GM19397 (cell line): Measurements from ENCODE around the gene SMTNL1.
A peak's percentile ranks its signal among the peaks of the same experiment; 100 is the strongest.

Experiments used
- ATAC-seq: cut with Tn5 transposase; IDR thresholded peaks from one replicate; pipeline ENCODE4 v1.9.1; 2021; ENCODE audit warnings: mild to moderate bottlenecking, moderate library complexity; ENCODE audit not compliant: unreplicated experiment

The SMTNL1 gene

GRCh38 chr11:57543593-57543992, 6.2 kb downstream of the SMTNL1 start:
- no peak for ATAC-seq

GRCh38 chr11:57544566-57544965, 7.2 kb downstream of the SMTNL1 start:
- ATAC-seq: no peak

- ATAC-seq: no peak
Observed at GRCh38 chr11:57545883-57546282, 8.5 kb downstream of the SMTNL1 start.

- no peak for ATAC-seq
Observed at GRCh38 chr11:57546451-57546850, 9.1 kb downstream of the SMTNL1 start.

- no peak for ATAC-seq
Observed at GRCh38 chr11:57546869-57547475, 9.6 kb downstream of the SMTNL1 start.

- peak; percentile 93 for ATAC-seq
Observed at GRCh38 chr11:57547854-57548377, 10.5 kb downstream of the SMTNL1 start.

GRCh38 chr11:57549983-57550382, 12.6 kb downstream of the SMTNL1 start:
- no peak for ATAC-seq

- no peak for ATAC-seq
Observed at GRCh38 chr11:57551941-57552340, 14.5 kb downstream of the SMTNL1 start.

GRCh38 chr11:57552479-57552878, 15.1 kb downstream of the SMTNL1 start:
- no peak for ATAC-seq

GRCh38 chr11:57555393-57555792, 18.0 kb downstream of the SMTNL1 start:
- no peak for ATAC-seq

GRCh38 chr11:57556041-57556440, 18.6 kb downstream of the SMTNL1 start:
- no peak for ATAC-seq

GRCh38 chr11:57560146-57560545, 22.8 kb downstream of the SMTNL1 start:
- ATAC-seq: no peak

GRCh38 chr11:57562596-57562995, 25.2 kb downstream of the SMTNL1 start:
- no peak for ATAC-seq

- ATAC-seq: peak; percentile 52
Observed at GRCh38 chr11:57566005-57566904, 28.9 kb downstream of the SMTNL1 start.

- ATAC-seq: no peak
Observed at GRCh38 chr11:57566905-57567514, 29.6 kb downstream of the SMTNL1 start.

- peak; percentile 65 for ATAC-seq
Observed at GRCh38 chr11:57567515-57568329, 30.3 kb downstream of the SMTNL1 start, which contains the start of gene UBE2L6. Gene UBE2L6 (minus strand): TSS chr11:57567672. CDS start chr11:57567611, 61 bp downstream.

GRCh38 chr11:57568330-57568766, 31.0 kb downstream of the SMTNL1 start:
- ATAC-seq: peak; percentile 11

- ATAC-seq: no peak
Observed at GRCh38 chr11:57571606-57572005, 34.2 kb downstream of the SMTNL1 start.

- ATAC-seq: no peak
Observed at GRCh38 chr11:57574061-57574460, 36.7 kb downstream of the SMTNL1 start.

- ATAC-seq: no peak
Observed at GRCh38 chr11:57584341-57584740, 46.9 kb downstream of the SMTNL1 start.

- no peak for ATAC-seq
Observed at GRCh38 chr11:57585301-57585700, 47.9 kb downstream of the SMTNL1 start.
